Measurements from ENCODE around the gene RCBTB1. TPM values are rescaled to one million over a fixed set of nuclear protein-coding genes. Genes with fewer than 3 reads are reported as not detected.
"Not testable (repeated sequence)": the region's sequence is repeated elsewhere in the genome, so short reads cannot be mapped to it uniquely, and the experiment has no call there.

The RCBTB1 gene
- total and polyA plus RNA-seq, 10 of the 15 experiments (the other 5 are each of a cell fraction or from before 2014, with no cell fraction given), result 5.1 to 13.5 (median 11.2) TPM

- 69% methylated on average over 8 of the region's 8 CpGs for WGBS (ENCODE audit: insufficient coverage, insufficient replicate concordance, low lambda C conversion rate, missing lambda C conversion rate)
- no peak overlapping the region for H3K27ac ChIP-seq (ENCODE audit: control insufficient read depth, insufficient read depth)
- SMC1A ChIA-PET (ENCODE audit: uncharacterized antibody, unreplicated experiment), result interaction anchor here (0.8 to 1.2 kb wide), 2 partner anchors 9 to 161 kb away, joined by 4 to 5 read pairs; no protein-coding TSS in a partner anchor
- H4K20me1 ChIP-seq (ENCODE audit: control insufficient read depth, insufficient read depth), result no peaks in the 10 kb centered on the region
- H3K79me2 ChIP-seq (ENCODE audit: control insufficient read depth, insufficient read depth, low read length), result no peaks in the 10 kb centered on the region
- no TSS peak for BruUV-seq (replicated peaks)
- DNase-seq (ENCODE audit: low read depth, low spot score) (no peak), FAIRE-seq (no peak), ATAC-seq (no peak)
- RAD21 ChIA-PET (ENCODE audit: unreplicated experiment), result no interaction called here
- in situ Hi-C loops (cut with MboI), result no loop called here
- no peaks in the 10 kb centered on the region for H3K9me3 ChIP-seq (replicated peaks; ENCODE audit: control insufficient read depth, insufficient read depth, low read length)
- H3K9ac ChIP-seq (ENCODE audit: control insufficient read depth, insufficient read depth, low read length), result no peak overlapping the region
- intact Hi-C loops (cut with micrococcal nuclease; ENCODE audit: unreplicated experiment), result no loop called here
- TF ChIP-seq RB1 (IDR thresholded peaks at IDR 0.05; ENCODE audit: borderline replicate concordance) (no peak), PRDM15 (CRISPR knock-in tag; IDR thresholded peaks at IDR 0.05) (no peak), EP300 (IDR thresholded peaks at IDR 0.05; ENCODE audit: borderline replicate concordance in 1 of 2, control insufficient read depth in 1 of 2, low read depth in 2 of 2, low read length in 2 of 2) (no peak), ESRRA (IDR thresholded peaks at IDR 0.05; ENCODE audit: low read length) (no peak), EZH2 (IDR thresholded peaks at IDR 0.05; ENCODE audit: borderline replicate concordance, control insufficient read depth, low read depth, low read length) (no peak), MLLT1 (IDR thresholded peaks at IDR 0.05) (no peak)
- no peak overlapping the region for H3K4me3 ChIP-seq
- H3K36me3 ChIP-seq (ENCODE audit: control insufficient read depth in 2 of 2, insufficient read depth in 2 of 2, low read length in 1 of 2), result no peaks in the 10 kb centered on the region
- CTCF ChIA-PET, result interaction anchor here (1.3 to 1.6 kb wide), 3 partner anchors 8 to 315 kb away, joined by 4 to 8 read pairs (median 4); no protein-coding TSS in a partner anchor
- H3K27me3 ChIP-seq (replicated peaks in 1 of 2; ENCODE audit: control insufficient read depth in 2 of 2, insufficient read depth in 2 of 2, low read length in 1 of 2), result no peaks in the 10 kb centered on the region
- H3K4me2 ChIP-seq (ENCODE audit: control insufficient read depth, insufficient read depth), result no peak overlapping the region
- POLR2A ChIA-PET, result interaction anchor here (0.6 to 1.3 kb wide), 2 partner anchors 177 to 1031 kb away, joined by 4 read pairs; no protein-coding TSS in a partner anchor
- no peaks in the 10 kb centered on the region for H3K4me1 ChIP-seq (ENCODE audit: control insufficient read depth, insufficient read depth, low read length)
- H2AFZ ChIP-seq (ENCODE audit: control insufficient read depth, low read depth, low read length), result no peak overlapping the region
These were observed 30.7 kb upstream of the RCBTB1 start for GRCh38 chr13:49615836-49616675.

- H3K9ac ChIP-seq (ENCODE audit: control insufficient read depth, insufficient read depth, low read length); POLR2A ChIA-PET; DNase-seq (ENCODE audit: low read depth, low spot score); RAD21 ChIA-PET (ENCODE audit: unreplicated experiment); H2AFZ ChIP-seq (ENCODE audit: control insufficient read depth, low read depth, low read length); H3K27me3 ChIP-seq (replicated peaks in 1 of 2; ENCODE audit: control insufficient read depth in 2 of 2, insufficient read depth in 2 of 2, low read length in 1 of 2); ATAC-seq; H3K27ac ChIP-seq (ENCODE audit: control insufficient read depth, insufficient read depth); H3K79me2 ChIP-seq (ENCODE audit: control insufficient read depth, insufficient read depth, low read length); H3K4me1 ChIP-seq (ENCODE audit: control insufficient read depth, insufficient read depth, low read length); SMC1A ChIA-PET (ENCODE audit: uncharacterized antibody, unreplicated experiment); H4K20me1 ChIP-seq (ENCODE audit: control insufficient read depth, insufficient read depth); H3K4me3 ChIP-seq; H3K36me3 ChIP-seq (ENCODE audit: control insufficient read depth in 2 of 2, insufficient read depth in 2 of 2, low read length in 1 of 2); H3K9me3 ChIP-seq (replicated peaks; ENCODE audit: control insufficient read depth, insufficient read depth, low read length); H3K4me2 ChIP-seq (ENCODE audit: control insufficient read depth, insufficient read depth); BruUV-seq (replicated peaks); FAIRE-seq; in situ Hi-C loops (cut with MboI); intact Hi-C loops (cut with micrococcal nuclease; ENCODE audit: unreplicated experiment): not testable (repeated sequence)
- 90% methylated on average over 2 of the region's 3 CpGs for WGBS (ENCODE audit: insufficient coverage, insufficient replicate concordance, low lambda C conversion rate, missing lambda C conversion rate)
- CTCF ChIA-PET, result interaction anchor here (0.7 to 0.8 kb wide), 3 partner anchors 9 to 190 kb away, joined by 3 read pairs; partner anchors contain the start of gene ARL11
These were observed 26.7 kb upstream of the RCBTB1 start for GRCh38 chr13:49612042-49612441.

Data from GM12878 (cell line).